Astrocyte of the cerebellum (primary cell): ENCODE results near the gene F5.

Experiments used
- DNase-seq: peaks from one replicate; pipeline ENCODE4 v3.0.0-alpha.2; 2011; ENCODE audit warnings: low read depth
- H3K4me3 ChIP-seq: 2 replicates; pipeline ENCODE4 v1.5.1; 2011; ENCODE audit warnings: mild to moderate bottlenecking, low read depth, low read length, moderate library complexity
- CTCF ChIP-seq: IDR thresholded peaks from 2 replicates; pipeline ENCODE4 v1.5.1; 2012; ENCODE audit warnings: low read length, low read depth, moderate library complexity, mild to moderate bottlenecking; ENCODE audit errors: missing control alignments
- in situ Hi-C: cut with HindIII; loops from 2 replicates; pipeline ENCODE4 v1.10.0; 2017; ENCODE audit warnings: low sequenced_read_pairs

Gene F5

DNA sequence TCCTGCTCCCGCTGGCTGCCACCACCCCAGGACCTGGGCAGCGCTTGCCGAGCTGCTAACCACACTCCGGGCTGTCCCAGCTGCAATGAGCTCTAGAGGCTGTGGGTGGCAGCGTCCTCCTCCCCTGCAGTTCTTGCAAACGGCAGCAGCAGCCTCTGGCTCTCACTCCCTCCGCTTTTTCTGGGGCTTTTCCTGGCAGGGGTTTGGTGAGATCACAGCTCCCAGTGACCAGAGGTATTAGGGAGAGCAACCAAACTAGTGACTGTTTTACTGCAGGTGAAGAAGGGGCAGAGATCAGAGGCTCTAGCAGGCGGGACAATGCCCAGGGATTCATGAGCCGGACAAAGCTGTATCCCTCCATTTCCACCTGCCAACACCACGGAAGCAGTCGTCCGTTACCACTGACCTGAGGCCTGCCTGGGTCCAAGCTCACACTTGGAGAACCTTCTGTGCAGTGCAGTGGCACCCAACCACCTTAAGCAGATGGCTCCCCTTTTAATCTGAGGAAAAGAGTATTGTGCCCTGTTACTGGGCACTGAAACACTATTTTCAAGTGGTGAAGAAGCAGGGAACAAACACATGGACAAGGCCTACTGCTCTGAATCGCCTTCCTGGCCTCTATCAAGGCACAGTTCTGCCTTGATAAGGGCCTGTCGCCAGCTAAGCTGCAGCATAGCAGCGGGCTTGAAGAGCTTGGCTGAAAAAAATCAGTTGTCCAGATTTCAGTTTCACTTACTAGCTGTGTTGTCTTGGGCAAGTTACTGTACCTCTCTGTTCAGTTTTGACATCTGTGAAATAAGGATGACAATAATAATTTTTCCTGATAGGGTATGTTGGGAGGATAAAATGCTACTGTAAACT lies at the start of gene F5:
TSS of gene F5 (minus strand) at position 87 of the 861 bp plus-strand sequence. CDS start 95 bp downstream, outside the sequence.
- H3K4me3 ChIP-seq = no peak within 1 kb of the TSS
- in situ Hi-C loops = no loop called here
- DNase-seq = peak; percentile 13
- peak; percentile 56 for TF ChIP-seq CTCF

DNA sequence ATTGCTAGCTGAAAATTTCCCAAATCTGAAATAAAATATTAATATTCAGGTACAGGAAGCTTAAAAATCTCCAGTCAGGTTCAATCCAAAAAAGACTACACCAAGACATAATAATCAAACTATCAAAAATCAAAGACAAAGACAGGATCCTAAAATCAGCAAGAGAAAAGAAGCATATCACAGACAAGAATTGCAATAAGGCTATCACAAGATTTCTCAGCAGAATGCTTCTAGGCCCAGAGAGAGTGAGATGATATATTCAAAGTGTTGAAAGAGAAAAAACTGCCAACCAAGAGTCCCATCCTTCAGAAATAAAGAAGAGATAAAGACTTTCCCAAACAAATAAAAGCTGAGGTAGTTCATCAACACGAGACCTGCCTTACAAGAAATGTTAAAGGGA lies 48.6 kb upstream of the F5 start:
- no peak for DNase-seq
- no peak overlapping the region for H3K4me3 ChIP-seq
- TF ChIP-seq CTCF = no peak
- in situ Hi-C loops = no loop called here

DNA sequence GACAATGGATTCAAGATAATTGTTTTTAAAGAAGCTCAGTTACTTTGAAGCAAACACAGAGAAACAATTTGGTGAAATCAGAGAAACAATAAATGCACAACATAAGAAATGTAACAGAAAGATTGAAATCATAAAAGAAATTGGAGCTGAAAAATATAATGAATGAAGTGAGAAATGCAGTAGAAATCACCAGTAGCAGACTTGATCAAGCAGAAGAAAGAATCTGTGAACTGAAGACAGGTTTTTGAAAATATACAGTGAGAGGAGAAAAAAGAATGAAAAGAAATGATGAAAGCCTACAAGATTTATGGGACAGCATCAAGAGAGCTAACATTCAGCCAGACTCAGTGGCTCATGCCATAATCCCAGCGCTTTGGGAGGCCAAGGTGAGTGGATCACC lies 47.9 kb upstream of the F5 start:
- H3K4me3 ChIP-seq = no peak overlapping the region
- no peak for TF ChIP-seq CTCF
- in situ Hi-C loops = no loop called here
- no peak for DNase-seq

- no peak for DNase-seq
- no peak for TF ChIP-seq CTCF
- in situ Hi-C loops = no loop called here
- H3K4me3 ChIP-seq = no peak overlapping the region
Measured at GRCh38 chr1:169631249-169631648, 45.0 kb upstream of the F5 start.

- no peak for DNase-seq
- TF ChIP-seq CTCF = no peak
- in situ Hi-C loops = no loop called here
- no peak within 1 kb of the TSS for H3K4me3 ChIP-seq
Measured at GRCh38 chr1:169630006-169630405, 43.7 kb upstream of the F5 start, which contains the start of gene SELP. SELP (minus strand) TSS chr1:169630124; CDS start chr1:169630074, 50 bp downstream.

- TF ChIP-seq CTCF = no peak
- H3K4me3 ChIP-seq = no peak overlapping the region
- no peak for DNase-seq
- in situ Hi-C loops = no loop called here
Measured at GRCh38 chr1:169624912-169625311, 38.6 kb upstream of the F5 start.
